VCaP (cell line): ENCODE measurements around the gene SETD3.

ENCODE experiments used
- H3K27ac ChIP-seq: fragments of 450-650 bp; 2 replicates; pipeline ENCODE4 v1.5.1; 2017
- CTCF ChIP-seq: fragments of 450-650 bp; conservative IDR thresholded peaks from 2 replicates; pipeline ENCODE4 v1.5.1; 2017; ENCODE audit warnings: mild to moderate bottlenecking, moderate library complexity

The SETD3 gene

GRCh38 chr14:99515301-99516155 is 34.9 kb upstream of the SETD3 start:
- no peak overlapping the region for H3K27ac ChIP-seq
- TF ChIP-seq CTCF = no peak

GRCh38 chr14:99514552-99515300 is 34.1 kb upstream of the SETD3 start:
- no peak overlapping the region for H3K27ac ChIP-seq
- TF ChIP-seq CTCF = no peak

DNA sequence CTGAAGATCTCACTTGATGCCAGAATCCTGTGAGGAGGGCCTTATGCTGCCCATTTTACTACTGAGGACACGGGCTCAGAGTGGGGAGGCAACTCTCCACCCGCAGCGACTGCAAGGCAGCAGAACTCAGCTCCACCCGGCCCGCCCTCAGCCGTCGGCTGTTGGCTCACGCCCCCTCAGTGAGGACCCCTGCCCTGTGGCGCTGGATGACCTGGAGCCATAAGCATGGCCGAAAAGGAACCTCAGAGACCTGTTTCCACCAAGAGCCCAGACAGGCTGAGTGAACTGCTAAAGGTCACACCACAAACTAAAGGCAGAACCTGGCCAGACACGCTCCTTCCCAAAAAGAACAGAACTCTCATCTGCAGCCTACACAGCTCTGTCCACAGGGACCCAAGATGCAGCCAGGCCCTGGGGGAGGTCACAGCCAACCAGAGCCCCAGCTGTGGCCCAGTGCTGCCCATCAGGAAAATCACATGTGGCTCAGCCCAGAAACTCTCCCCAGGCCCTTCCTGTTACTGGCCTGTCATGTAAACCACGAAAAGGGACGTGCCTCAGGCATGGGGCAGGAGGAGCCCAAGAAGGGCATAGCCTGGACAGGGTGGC is 33.4 kb upstream of the SETD3 start:
- H3K27ac ChIP-seq = no peak overlapping the region
- TF ChIP-seq CTCF = no peak

GRCh38 chr14:99513183-99513694 is 32.6 kb upstream of the SETD3 start:
- H3K27ac ChIP-seq = no peak overlapping the region
- TF ChIP-seq CTCF = no peak

DNA sequence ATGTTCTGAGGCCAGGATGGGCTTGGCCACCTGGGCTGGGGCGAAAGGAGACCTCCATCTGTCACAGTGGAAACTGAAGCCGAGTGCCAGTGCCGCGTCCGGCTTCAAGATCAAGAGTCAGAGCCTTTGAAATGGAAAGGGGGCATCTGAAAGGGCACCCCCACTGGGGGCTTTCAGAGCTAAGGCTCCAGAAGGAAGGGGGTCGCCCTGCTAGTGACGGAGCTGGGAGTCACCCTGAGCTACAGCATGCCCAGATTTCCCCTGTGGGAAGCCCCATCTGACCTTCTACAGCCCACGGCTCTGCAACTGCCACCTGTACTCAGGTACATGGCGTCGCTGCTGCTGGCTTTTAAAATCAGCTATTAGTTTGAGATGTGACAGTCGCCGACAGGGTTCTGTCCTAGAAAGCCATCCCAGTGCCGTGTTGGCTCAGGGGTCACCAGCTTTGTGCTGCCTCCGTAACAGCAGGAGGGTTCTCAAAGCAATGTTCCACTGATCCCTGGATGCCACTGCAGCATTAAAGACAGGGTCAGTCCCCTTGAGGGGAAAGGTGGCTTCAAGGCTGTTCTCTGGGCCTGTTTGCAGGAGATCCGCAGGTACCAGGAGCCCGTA is 32.0 kb upstream of the SETD3 start:
- H3K27ac ChIP-seq = no peak overlapping the region
- no peak for TF ChIP-seq CTCF

GRCh38 chr14:99512110-99512449 is 31.4 kb upstream of the SETD3 start:
- H3K27ac ChIP-seq = no peak overlapping the region
- TF ChIP-seq CTCF = no peak
